Central memory CD4-positive, alpha-beta T cell (primary cell): ENCODE results near the gene PTPRM.

ENCODE experiments used
- DNase-seq: peaks from one replicate; pipeline ENCODE4 v3.0.0; 2022

The PTPRM gene

GRCh38 chr18:8065284-8065683, 498.2 kb downstream of the PTPRM start:
- DNase-seq, result no peak

GRCh38 chr18:8065773-8066172, 498.7 kb downstream of the PTPRM start:
- no peak for DNase-seq

DNA sequence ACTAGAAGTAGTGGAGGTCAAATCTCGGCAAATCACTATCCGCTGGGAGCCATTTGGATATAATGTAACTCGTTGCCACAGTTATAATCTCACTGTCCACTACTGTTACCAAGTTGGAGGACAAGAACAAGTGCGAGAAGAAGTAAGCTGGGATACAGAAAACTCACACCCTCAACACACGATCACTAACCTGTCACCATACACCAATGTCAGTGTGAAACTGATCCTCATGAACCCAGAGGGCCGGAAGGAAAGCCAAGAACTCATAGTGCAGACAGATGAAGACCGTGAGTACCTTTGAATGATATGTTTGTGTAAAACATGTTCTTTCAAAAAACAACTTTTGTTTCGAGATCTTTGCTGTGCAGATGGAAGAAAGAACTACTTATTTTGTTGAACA, 502.6 kb downstream of the PTPRM start:
- DNase-seq, result no peak

DNA sequence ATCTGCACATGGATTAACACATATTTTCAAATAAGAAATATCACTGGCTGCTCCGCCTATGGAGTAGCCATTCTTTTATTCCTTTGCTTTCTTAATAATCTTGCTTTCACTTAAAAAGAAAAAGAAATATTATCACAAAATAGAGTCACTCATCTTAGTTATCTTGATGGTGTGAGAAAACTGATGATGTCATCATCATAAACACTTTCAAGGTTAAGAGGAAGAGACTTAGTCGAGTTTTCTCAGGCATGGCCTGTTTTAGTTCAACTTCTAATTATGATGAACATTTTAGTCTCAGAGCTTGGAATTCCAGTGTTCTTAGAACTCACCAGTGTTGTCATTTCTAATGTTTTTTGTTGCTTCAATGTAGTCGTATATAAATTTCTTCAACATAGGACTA, 506.1 kb downstream of the PTPRM start:
- no peak for DNase-seq

GRCh38 chr18:8080092-8080491, 513.0 kb downstream of the PTPRM start:
- no peak for DNase-seq

- DNase-seq, result no peak
Measured at GRCh38 chr18:8081267-8081666, 514.2 kb downstream of the PTPRM start.

DNA sequence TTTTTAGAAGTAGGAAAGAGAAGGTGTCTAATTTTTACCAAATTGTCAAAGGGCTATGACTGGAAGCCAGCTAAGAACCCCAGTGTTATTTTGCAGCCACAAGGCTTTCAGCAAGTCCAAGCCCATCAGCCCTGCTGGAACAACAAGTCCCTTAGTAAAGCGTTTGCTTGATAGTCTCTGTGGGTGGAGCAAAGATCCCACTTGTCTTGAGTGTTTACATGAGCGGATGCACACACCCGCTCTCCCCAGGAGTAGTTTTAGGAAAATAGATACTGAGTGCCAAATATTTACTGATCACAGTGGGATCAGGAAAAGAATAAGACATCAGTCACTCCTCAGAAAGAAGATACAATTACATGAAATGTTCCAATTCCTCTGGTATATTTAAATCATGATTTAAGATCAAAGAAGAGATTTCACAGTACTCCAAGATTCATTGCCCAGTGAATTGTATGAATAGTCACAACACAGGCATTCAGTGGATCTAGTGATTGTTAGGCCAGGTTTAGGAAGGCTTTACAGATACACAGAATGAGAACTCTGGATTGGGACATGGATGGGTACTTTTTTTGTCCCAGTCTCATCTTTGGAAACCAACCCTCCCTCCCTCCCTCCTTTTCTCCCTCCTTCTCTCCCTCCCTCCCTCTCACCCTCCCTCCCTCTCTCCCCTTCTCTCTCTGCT, 514.9 kb downstream of the PTPRM start:
- no peak for DNase-seq

GRCh38 chr18:8084160-8084559, 517.0 kb downstream of the PTPRM start:
- no peak for DNase-seq

DNA sequence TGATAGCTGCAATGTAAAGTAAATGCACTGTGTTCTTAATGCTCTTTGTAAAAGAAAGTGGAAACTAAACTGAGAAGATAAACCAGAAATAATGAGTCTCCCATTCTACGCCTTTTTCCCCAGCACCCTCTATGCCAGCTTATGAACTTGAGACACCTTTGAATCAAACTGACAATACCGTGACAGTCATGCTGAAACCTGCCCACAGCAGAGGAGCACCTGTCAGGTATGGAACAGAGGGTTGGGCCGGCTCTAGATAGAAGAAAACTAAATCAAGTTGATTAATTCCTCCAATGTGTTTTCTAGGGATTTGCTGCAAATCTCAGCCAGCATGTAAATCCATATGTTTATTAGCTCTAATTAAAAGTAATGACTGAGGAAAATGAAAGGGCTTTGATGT, 521.5 kb downstream of the PTPRM start:
- no peak for DNase-seq

GRCh38 chr18:8091035-8091434, 523.9 kb downstream of the PTPRM start:
- no peak for DNase-seq

- no peak for DNase-seq
Measured at GRCh38 chr18:8095947-8096570, 528.9 kb downstream of the PTPRM start.

DNA sequence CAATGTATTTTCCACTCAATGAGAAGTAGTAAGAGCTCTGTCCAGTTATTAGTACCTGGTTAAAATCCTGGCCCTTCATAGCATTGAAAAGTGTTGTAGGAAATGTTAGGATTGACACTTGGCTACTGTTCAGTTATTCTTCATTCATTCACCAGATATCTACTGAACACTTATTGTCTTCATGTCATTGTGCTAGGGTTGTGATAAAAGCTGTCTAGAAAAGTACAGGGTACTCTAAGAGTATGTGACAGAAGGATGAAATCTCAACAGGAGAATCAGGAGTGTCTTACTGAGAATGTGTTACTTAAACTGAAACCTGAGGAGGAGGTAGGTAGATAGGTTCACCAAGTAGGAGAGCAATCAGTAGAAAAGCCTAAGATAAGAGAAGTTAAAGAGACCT, 530.3 kb downstream of the PTPRM start:
- no peak for DNase-seq

DNA sequence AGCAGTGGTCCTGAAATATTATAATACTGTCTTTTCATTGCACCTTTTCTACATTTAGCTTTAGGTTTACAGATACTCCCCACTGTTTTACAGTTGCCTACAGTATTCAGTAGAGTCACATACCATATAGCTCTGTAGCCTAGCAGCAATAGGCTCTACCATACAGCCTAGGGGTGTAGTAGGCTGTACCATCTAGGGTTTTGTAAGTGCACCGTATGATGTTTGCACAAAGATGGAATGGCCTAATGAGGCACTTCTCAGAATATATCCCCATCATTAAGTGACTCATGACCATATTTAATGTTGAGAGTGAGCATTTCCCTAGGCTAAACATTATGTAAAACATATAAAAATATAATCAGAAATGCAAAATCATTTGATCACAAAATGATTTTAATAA, 530.8 kb downstream of the PTPRM start:
- no peak for DNase-seq

DNA sequence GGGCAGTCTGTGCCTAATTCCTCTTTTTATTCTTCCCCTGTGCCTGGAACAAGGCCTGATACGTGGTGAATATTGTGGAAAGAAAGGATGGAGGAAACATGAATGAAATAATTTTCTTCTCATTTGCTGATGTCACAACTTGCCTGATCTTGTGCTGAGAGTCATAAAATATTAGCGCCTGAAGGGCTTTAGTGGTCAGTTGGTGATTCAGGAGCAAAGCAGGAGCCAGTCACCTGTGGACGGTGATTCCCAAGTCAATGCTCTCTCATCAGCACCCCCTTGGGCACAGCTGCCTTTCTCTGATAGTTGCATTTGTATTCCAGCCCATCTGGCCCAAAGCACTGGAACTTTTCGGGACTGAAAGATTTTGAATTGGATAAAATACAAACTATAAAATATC, 539.5 kb downstream of the PTPRM start:
- no peak for DNase-seq

GRCh38 chr18:8107426-8107825, 540.3 kb downstream of the PTPRM start:
- no peak for DNase-seq

- no peak for DNase-seq
Measured at GRCh38 chr18:8114480-8114879, 547.4 kb downstream of the PTPRM start.

DNA sequence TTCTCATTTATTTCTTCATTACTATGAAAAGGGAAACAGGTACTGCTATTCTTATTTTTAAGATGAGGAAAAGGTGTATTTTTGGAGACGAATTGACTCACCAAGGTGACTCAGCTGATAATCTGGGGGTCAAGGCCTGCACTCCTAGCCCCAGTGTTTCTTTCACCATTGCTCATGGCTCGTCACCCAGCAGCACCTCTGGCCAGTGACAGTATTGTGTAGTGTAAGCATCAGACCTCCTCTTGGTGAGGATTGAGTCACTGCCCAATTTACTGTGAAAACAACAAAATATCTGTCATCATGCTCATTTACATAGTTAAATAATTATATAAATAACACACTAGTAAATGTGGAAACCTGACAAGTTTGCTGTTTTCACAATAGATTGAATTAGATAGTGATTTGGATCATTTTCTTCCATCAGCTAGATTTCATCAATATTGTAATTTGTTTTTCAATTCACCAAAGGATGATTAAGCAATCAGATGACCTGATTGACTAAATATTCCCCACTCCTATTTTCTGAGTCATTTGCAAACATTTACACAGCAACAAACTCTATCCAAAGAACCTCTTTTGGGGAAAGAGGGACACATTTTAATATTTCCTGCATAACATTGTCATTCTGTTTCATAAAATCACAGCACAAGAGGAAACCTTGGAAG, 549.4 kb downstream of the PTPRM start:
- no peak for DNase-seq

- no peak for DNase-seq
Measured at GRCh38 chr18:8117006-8117371, 549.9 kb downstream of the PTPRM start.

- no peak for DNase-seq
Measured at GRCh38 chr18:8121101-8121500, 554.0 kb downstream of the PTPRM start.

DNA sequence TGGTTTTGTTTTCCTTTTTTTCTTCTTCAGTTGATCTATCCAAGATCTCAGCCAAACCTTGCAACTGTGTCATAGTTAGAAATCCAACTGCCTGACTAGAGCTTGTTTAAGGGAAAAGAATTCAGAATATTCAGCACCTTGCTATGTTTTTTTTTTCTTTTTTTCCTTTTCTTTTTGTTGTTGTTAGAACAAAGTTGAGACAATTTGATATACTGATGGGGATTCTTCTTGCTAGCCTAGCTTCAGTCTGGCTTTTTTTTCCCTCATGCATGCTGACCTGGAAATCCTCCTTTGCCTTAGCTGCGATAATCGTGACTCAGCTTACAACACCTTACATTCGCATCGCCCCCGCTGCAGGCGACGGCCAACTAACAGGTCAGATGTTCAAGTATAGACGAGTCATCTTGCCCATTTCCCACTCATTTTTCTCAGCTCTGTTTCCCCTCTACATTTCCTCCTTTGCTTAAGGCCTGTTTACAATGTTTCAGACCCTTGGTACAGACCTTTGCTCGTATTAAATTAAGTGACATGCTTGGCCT, 554.9 kb downstream of the PTPRM start:
- DNase-seq, result no peak

- DNase-seq, result no peak
Measured at GRCh38 chr18:8124232-8125146, 557.4 kb downstream of the PTPRM start.

- no peak for DNase-seq
Measured at GRCh38 chr18:8130096-8130495, 563.0 kb downstream of the PTPRM start.

DNA sequence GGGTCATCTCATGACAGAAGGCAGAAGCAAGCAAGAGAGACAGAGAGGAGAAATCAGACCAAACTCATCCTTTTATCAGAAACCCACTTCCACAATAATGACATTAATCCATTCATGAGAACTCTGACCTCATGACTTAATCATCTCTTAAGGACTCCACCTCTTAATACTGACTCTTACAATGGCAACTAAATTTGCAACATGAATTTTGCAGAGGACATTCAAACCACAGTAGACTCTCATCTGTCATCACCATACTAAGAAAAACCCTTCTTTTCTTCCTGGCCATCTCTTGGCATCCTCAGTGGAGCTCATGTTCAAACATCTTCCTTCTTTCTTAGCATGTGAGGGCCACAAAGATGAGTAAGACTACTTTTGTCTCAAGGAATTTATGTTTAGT, 565.9 kb downstream of the PTPRM start:
- DNase-seq, result no peak
